ENCODE measurements around the gene HEPN1. TPM values are rescaled to one million over a fixed set of nuclear protein-coding genes. Genes with fewer than 3 reads are reported as not detected.

HEPN1 gene
- total RNA-seq, 1 experiment from 2014 or later, result not detected

DNA sequence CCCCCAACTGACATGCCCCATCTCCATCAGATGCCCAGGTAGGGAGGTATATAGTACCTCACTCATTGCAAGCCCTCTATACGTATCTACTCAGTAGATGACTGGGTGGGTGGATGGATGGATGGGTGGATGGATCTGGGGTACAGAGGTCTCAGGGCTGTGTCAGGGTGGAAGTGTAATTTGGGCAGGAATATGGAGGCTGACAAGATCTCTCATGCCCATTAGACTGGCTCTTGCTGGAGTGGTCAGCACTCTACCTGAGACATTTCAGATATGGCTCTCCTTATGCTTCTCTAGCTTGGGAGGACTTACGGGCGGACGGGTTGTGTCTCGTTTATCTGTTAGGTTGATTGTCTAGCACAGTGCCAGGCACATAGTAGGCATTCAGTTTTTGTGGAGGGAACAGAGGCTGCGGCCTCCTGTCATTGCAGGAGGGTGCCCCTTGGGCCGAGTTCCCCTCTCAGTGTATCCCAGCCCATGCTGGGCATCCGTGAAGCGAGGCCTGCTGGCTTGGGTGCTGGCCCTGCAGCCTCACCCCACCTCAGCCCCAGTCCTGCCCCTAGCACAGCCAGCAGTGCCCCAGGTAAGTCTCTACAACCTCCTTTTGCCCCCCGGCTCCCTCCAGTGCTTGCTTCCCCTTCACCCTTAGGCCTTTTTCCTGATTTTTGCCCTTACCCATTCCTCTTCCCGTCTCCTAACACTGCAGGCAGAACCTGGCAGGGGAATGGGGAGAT is 40.1 kb upstream of the HEPN1 start:
- intact Hi-C loops (cut with micrococcal nuclease; ENCODE audit: unreplicated experiment) (no loop called here), in situ Hi-C loops (cut with HindIII; ENCODE audit: low pct_unique_long_range_greater_than_20kb, low sequenced_read_pairs) (no loop called here)
- no peak overlapping the region for H3K27ac ChIP-seq (ENCODE audit: low read length)
- H3K36me3 ChIP-seq (ENCODE audit: control insufficient read depth, insufficient read depth, low read length), result no peaks in the 10 kb centered on the region
- H3K4me1 ChIP-seq (ENCODE audit: control insufficient read depth, insufficient read depth, low read length), result peaks cover 8% of the 10 kb centered on the region
- POLR2A ChIA-PET, result no interaction called here
- DNase-seq (ENCODE audit: low read depth, low spot score), result no peak
- no peak overlapping the region for H3K4me3 ChIP-seq (ENCODE audit: low read depth in 2 of 2, low read length in 2 of 2)
- no peak for ATAC-seq
- TF ChIP-seq, protein P1, sequence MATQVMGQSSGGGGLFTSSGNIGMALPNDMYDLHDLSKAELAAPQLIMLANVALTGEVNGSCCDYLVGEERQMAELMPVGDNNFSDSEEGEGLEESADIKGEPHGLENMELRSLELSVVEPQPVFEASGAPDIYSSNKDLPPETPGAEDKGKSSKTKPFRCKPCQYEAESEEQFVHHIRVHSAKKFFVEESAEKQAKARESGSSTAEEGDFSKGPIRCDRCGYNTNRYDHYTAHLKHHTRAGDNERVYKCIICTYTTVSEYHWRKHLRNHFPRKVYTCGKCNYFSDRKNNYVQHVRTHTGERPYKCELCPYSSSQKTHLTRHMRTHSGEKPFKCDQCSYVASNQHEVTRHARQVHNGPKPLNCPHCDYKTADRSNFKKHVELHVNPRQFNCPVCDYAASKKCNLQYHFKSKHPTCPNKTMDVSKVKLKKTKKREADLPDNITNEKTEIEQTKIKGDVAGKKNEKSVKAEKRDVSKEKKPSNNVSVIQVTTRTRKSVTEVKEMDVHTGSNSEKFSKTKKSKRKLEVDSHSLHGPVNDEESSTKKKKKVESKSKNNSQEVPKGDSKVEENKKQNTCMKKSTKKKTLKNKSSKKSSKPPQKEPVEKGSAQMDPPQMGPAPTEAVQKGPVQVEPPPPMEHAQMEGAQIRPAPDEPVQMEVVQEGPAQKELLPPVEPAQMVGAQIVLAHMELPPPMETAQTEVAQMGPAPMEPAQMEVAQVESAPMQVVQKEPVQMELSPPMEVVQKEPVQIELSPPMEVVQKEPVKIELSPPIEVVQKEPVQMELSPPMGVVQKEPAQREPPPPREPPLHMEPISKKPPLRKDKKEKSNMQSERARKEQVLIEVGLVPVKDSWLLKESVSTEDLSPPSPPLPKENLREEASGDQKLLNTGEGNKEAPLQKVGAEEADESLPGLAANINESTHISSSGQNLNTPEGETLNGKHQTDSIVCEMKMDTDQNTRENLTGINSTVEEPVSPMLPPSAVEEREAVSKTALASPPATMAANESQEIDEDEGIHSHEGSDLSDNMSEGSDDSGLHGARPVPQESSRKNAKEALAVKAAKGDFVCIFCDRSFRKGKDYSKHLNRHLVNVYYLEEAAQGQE (IDR thresholded peaks at IDR 0.05; ENCODE audit: insufficient read depth in 1 of 2, low read depth in 2 of 2, low read length in 1 of 2), result no peak
- TF ChIP-seq POLR2AphosphoS5 (IDR thresholded peaks at IDR 0.05; ENCODE audit: low read depth, low read length) (no peak), TCF7L2 (IDR thresholded peaks at IDR 0.05; ENCODE audit: low read depth, low read length) (no peak), SIN3A (IDR thresholded peaks at IDR 0.05; ENCODE audit: borderline replicate concordance, insufficient read depth, low read depth, low read length) (no peak)
- TF ChIP-seq, protein P2, sequence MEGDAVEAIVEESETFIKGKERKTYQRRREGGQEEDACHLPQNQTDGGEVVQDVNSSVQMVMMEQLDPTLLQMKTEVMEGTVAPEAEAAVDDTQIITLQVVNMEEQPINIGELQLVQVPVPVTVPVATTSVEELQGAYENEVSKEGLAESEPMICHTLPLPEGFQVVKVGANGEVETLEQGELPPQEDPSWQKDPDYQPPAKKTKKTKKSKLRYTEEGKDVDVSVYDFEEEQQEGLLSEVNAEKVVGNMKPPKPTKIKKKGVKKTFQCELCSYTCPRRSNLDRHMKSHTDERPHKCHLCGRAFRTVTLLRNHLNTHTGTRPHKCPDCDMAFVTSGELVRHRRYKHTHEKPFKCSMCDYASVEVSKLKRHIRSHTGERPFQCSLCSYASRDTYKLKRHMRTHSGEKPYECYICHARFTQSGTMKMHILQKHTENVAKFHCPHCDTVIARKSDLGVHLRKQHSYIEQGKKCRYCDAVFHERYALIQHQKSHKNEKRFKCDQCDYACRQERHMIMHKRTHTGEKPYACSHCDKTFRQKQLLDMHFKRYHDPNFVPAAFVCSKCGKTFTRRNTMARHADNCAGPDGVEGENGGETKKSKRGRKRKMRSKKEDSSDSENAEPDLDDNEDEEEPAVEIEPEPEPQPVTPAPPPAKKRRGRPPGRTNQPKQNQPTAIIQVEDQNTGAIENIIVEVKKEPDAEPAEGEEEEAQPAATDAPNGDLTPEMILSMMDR (IDR thresholded peaks at IDR 0.05), result no peak
- H3K9me3 ChIP-seq (ENCODE audit: control insufficient read depth, insufficient read depth, low read depth, low read length), result no peaks in the 10 kb centered on the region
- CTCF ChIA-PET, result no interaction called here
- no peaks in the 10 kb centered on the region for H3K27me3 ChIP-seq (ENCODE audit: control insufficient read depth, insufficient read depth, low read length)
- TSS peak; percentile 54 for BruUV-seq (replicated peaks)

DNA sequence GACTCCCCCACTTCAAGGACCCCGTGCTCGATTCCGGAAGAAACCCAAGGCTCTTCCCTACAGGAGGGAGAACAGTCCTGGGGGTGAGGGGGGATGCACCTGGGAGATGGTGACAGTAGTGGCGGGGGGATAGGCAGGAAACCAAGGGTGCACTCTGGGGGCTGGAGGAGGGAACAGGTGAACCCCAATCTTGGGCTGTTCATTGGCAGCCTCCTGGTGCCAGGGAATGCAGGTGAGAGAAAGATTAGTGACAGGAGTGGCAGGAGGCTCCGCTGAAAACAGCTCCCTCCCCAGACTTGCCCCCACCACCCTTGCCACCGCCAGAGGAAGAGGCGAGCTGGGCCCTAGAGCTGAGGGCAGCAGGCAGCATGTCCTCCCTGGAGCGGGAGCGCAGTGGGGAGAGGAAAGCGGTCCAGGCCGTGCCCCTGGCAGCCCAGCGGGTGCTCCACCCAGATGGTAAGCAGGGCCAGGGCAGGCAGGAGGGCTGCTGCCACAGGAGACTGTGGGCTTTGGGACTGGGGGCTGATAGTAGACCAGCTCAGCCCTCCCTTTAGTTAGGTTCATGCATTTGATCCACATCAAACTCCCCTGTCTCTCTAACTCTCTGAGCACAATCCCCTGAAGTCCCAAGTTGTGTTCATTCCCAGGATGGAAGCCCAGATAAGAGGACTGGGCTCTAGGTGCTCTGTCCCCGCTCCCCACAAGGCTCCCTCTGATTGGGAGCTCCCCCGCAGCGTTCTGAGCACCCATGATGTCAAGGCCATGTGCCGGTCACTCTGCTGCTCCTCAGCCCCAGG is 39.4 kb upstream of the HEPN1 start:
- Histone ChIP-seq H3K4me3 (ENCODE audit: low read depth in 2 of 2, low read length in 2 of 2) (no peak overlapping the region), H3K27ac (ENCODE audit: low read length) (no peak overlapping the region), H3K4me1 (ENCODE audit: control insufficient read depth, insufficient read depth, low read length) (peaks cover 8% of the 10 kb centered on the region), H3K36me3 (ENCODE audit: control insufficient read depth, insufficient read depth, low read length) (no peaks in the 10 kb centered on the region), H3K27me3 (ENCODE audit: control insufficient read depth, insufficient read depth, low read length) (no peaks in the 10 kb centered on the region), H3K9me3 (ENCODE audit: control insufficient read depth, insufficient read depth, low read depth, low read length) (no peaks in the 10 kb centered on the region)
- CTCF ChIA-PET, result no interaction called here
- POLR2A ChIA-PET, result no interaction called here
- in situ Hi-C loops (cut with HindIII; ENCODE audit: low pct_unique_long_range_greater_than_20kb, low sequenced_read_pairs) (no loop called here), intact Hi-C loops (cut with micrococcal nuclease; ENCODE audit: unreplicated experiment) (no loop called here)
- BruUV-seq (replicated peaks), result no TSS peak
- TF ChIP-seq, protein P2 (IDR thresholded peaks at IDR 0.05), result no peak
- TF ChIP-seq, protein P1 (IDR thresholded peaks at IDR 0.05; ENCODE audit: insufficient read depth in 1 of 2, low read depth in 2 of 2, low read length in 1 of 2), result no peak
- TF ChIP-seq TCF7L2 (IDR thresholded peaks at IDR 0.05; ENCODE audit: low read depth, low read length), result no peak
- no peak for TF ChIP-seq SIN3A (IDR thresholded peaks at IDR 0.05; ENCODE audit: borderline replicate concordance, insufficient read depth, low read depth, low read length)
- no peak for TF ChIP-seq POLR2AphosphoS5 (IDR thresholded peaks at IDR 0.05; ENCODE audit: low read depth, low read length)
- ATAC-seq (no peak), DNase-seq (ENCODE audit: low read depth, low spot score) (no peak)
